GM12878 (cell line): Measurements from ENCODE around the gene SLAMF1. TPM values are rescaled to one million over a fixed set of nuclear protein-coding genes. Genes with fewer than 3 reads are reported as not detected.

Experiments used
- ATAC-seq: fragments of 200-7000 bp; cut with Tn5 transposase; 3 replicates; pipeline ENCODE4 v1.9.1; 2020; ENCODE audit warnings: mild to moderate bottlenecking, moderate library complexity
- BruUV-seq: library from RNA; stranded (reverse); fragments of 400-500 nt; replicated peaks from 2 replicates; lab custom pipeline; 2021; lab: Mats Ljungman, UMichigan
- CTCF ChIA-PET: fragments of 300-600 bp; sonication (Branson Sonifier 250); formaldehyde crosslinking; extraction: SDS; loops from one replicate; lab custom pipeline; 2021; ENCODE audit warnings: inconsistent platforms; lab: Yijun Ruan, JAX
- POLR2A ChIA-PET: fragments of 350-600 bp; formaldehyde crosslinking; extraction: SDS; loops from one replicate; lab custom pipeline; 2021; ENCODE audit warnings: inconsistent platforms; lab: Charles Lee
- RAD21 ChIA-PET: fragments of 300-600 bp; sonication (Branson Sonifier 250); formaldehyde crosslinking; loops from one replicate; lab custom pipeline; 2023; ENCODE audit warnings: antibody characterized with exemption; ENCODE audit not compliant: unreplicated experiment; lab: Charles Lee
- SMC1A ChIA-PET: fragments of 300-600 bp; sonication (Branson Sonifier 250); formaldehyde crosslinking; loops from one replicate; lab custom pipeline; 2023; ENCODE audit not compliant: unreplicated experiment, uncharacterized antibody; lab: Charles Lee
- DNase-seq: peaks from one replicate; pipeline ENCODE4 v3.0.0-alpha.2; 2011; ENCODE audit warnings: low read depth, low spot score
- FAIRE-seq: peaks from 3 replicates; lab custom pipeline; 2011; peaks lifted over from hg19 to GRCh38; lab: Jason Lieb, UNC
- H2AFZ ChIP-seq: 2 replicates; pipeline ENCODE4 v1.6.0; 2011; ENCODE audit warnings: low read depth, low read length, control low read depth; ENCODE audit not compliant: control insufficient read depth
- H3K27ac ChIP-seq: 2 replicates; pipeline ENCODE4 v1.5.1; 2011; ENCODE audit warnings: control low read depth; ENCODE audit not compliant: control insufficient read depth, insufficient read depth
- H3K27me3 ChIP-seq, 2 experiments: replicated peaks in 1 of 2; 2 replicates each; pipeline versions ENCODE4 v1.6.0 to v1.6.1; 2011; ENCODE audit warnings: low read length in 1 of 2; ENCODE audit not compliant: control insufficient read depth in 2 of 2, insufficient read depth in 2 of 2
- H3K36me3 ChIP-seq, 2 experiments: 2 replicates each; pipeline ENCODE4 v1.5.1; 2011; ENCODE audit warnings: low read length in 1 of 2; ENCODE audit not compliant: control insufficient read depth in 2 of 2, insufficient read depth in 2 of 2
- H3K4me1 ChIP-seq: 2 replicates; pipeline ENCODE4 v1.6.1; 2011; ENCODE audit warnings: mild to moderate bottlenecking, low read length, moderate library complexity, mixed read lengths; ENCODE audit not compliant: control insufficient read depth, insufficient read depth
- H3K4me2 ChIP-seq: 2 replicates; pipeline ENCODE4 v1.6.0; 2011; ENCODE audit warnings: control low read depth; ENCODE audit not compliant: control insufficient read depth, insufficient read depth
- H3K4me3 ChIP-seq: fragments of 200-600 bp; sonication (generic); 2 replicates; pipeline ENCODE4 v1.5.1; 2016
- H3K79me2 ChIP-seq: 2 replicates; pipeline ENCODE4 v1.6.0; 2011; ENCODE audit warnings: low read length; ENCODE audit not compliant: control insufficient read depth, insufficient read depth
- H3K9ac ChIP-seq: 2 replicates; pipeline ENCODE4 v1.8.0; 2011; ENCODE audit warnings: low read length, control low read depth, mixed read lengths; ENCODE audit not compliant: control insufficient read depth, insufficient read depth
- H3K9me3 ChIP-seq: replicated peaks from 3 replicates; pipeline ENCODE4 v1.5.1; 2011; ENCODE audit warnings: mild to moderate bottlenecking, low read length; ENCODE audit not compliant: control insufficient read depth, insufficient read depth
- H4K20me1 ChIP-seq: 2 replicates; pipeline ENCODE4 v1.6.0; 2011; ENCODE audit not compliant: control insufficient read depth, insufficient read depth
- BMI1 ChIP-seq: fragments of 450-650 bp; IDR thresholded peaks from 2 replicates; pipeline ENCODE4 v1.6.1; 2016; ENCODE audit warnings: mild to moderate bottlenecking, moderate library complexity, borderline replicate concordance
- MYC ChIP-seq: IDR thresholded peaks from 2 replicates; pipeline ENCODE4 v1.6.1; 2011; ENCODE audit warnings: mild to moderate bottlenecking, low read length, moderate library complexity, inconsistent platforms; ENCODE audit not compliant: insufficient read depth, insufficient replicate concordance, insufficient read length, severe bottlenecking
- POLR2AphosphoS2 ChIP-seq: IDR thresholded peaks from 2 replicates; pipeline ENCODE4 v1.6.1; 2011; ENCODE audit warnings: low read depth, mild to moderate bottlenecking, low read length, improper control_type of control experiment, moderate library complexity
- RB1 ChIP-seq: fragments of 450-650 bp; formaldehyde crosslinking; IDR thresholded peaks from 2 replicates; pipeline ENCODE4 v1.6.1; 2017; ENCODE audit warnings: mild to moderate bottlenecking, borderline replicate concordance
- SMAD1 ChIP-seq: fragments of 450-650 bp; IDR thresholded peaks from 2 replicates; pipeline ENCODE4 v1.6.1; 2018; ENCODE audit warnings: mild to moderate bottlenecking, low read depth; ENCODE audit not compliant: partially characterized antibody
- SMC3 ChIP-seq: IDR thresholded peaks from 2 replicates; pipeline ENCODE4 v1.6.1; 2011; ENCODE audit warnings: low read length, improper control_type of control experiment, borderline replicate concordance
- WGBS: methylation state at CpG from one replicate; pipeline ENCODE4 v1.1.6; 2016; ENCODE audit warnings: low lambda C conversion rate; ENCODE audit not compliant: insufficient replicate concordance, insufficient coverage; ENCODE audit errors: missing lambda C conversion rate; 5-methylcytosine and 5-hydroxymethylcytosine counted together
- in situ Hi-C: fragments of 300-500 bp; cut with MboI; formaldehyde crosslinking; loops from 9 replicates; pipeline ENCODE4 v1.14.3; 2018; ENCODE audit warnings: mixed read lengths
- intact Hi-C: fragments of 100-400 bp; cut with micrococcal nuclease; formaldehyde crosslinking; loops from one replicate; pipeline ENCODE4 v1.14.2; 2022; ENCODE audit not compliant: unreplicated experiment
- polyA plus RNA-seq, 11 experiments: library from polyadenylated mRNA; depleted of rRNA in 4 of 11; unstranded in 6 of 11; stranded (reverse) in 5 of 11; fragments of >200 nt; fragmentation: Nextera tagmentation in 4 of 11; fragmentation: Illumina TruSeq in 1 of 11; extraction: Ambion mirVana in 4 of 11; extraction: Trizol in 1 of 11; gene quantifications; 1 replicate in 1 of 11; 2 replicates in 10 of 11; pipeline versions ENCODE4 v1.2.1 to v1.2.3, GENCODE V29; 2011 to 2016; ENCODE audit warnings: inconsistent platforms in 2 of 11, missing spikeins in 2 of 11, low read depth in 1 of 11
- total RNA-seq, 4 experiments: library from RNA; depleted of rRNA in 3 of 4; stranded (reverse); fragments of >200 nt in 3 of 4; fragmentation: Illumina TruSeq in 1 of 4; extraction: Trizol in 1 of 4; gene quantifications; 2 replicates each; pipeline versions ENCODE4 v1.2.1 to v1.2.3, GENCODE V29; 2013 to 2021
- TF ChIP-seq, protein P1 (sequence below): fragments of 450-650 bp; IDR thresholded peaks from 2 replicates; pipeline ENCODE4 v1.6.1; 2017; ENCODE audit warnings: mild to moderate bottlenecking, moderate library complexity
- TF ChIP-seq, protein P2 (sequence below): IDR thresholded peaks from 2 replicates; pipeline ENCODE4 v1.6.1; 2012; ENCODE audit warnings: improper control_type of control experiment, low read depth, low read length; ENCODE audit not compliant: insufficient replicate concordance

The SLAMF1 gene
- total and polyA plus RNA-seq, 10 of the 15 experiments (the other 5 are each of a cell fraction or from before 2014, with no cell fraction given) = 87.3 to 260 (median 131) TPM

DNA sequence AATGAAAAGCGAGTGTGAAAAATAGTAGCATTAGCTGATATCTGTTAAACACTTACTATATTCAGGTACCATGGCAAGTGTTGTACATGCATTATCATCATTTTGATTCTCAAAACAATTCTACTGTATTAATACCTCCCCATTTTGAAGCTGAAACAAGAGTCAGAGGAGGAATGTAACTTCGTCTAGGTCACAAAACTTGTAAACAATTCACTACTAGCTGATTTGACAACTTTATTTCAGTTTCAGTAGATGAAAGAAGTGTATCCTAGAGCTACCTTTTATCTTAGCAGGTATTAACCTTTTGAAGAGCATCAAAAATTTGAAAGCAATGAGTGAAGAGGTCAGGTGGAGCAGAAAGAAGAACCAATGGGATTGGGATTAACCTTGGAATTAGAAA, 69.2 kb downstream of the SLAMF1 start:
- ChIA-PET CTCF (interaction anchor here (0.8 to 7.1 kb wide), 12 partner anchors 8 to 149 kb away, joined by 3 to 121 read pairs (median 8); partner anchors contain the start of gene SLAMF6), POLR2A (interaction anchor here (0.7 to 7.4 kb wide), 20 partner anchors 8 to 147 kb away, joined by 3 to 76 read pairs (median 4); partner anchors contain the start of genes SLAMF1 and SLAMF6), RAD21 (interaction anchor here (0.8 to 11.0 kb wide), 17 partner anchors 9 to 384 kb away, joined by 3 to 292 read pairs (median 5); partner anchors contain the start of gene SLAMF6), SMC1A (interaction anchor here (0.6 to 30.0 kb wide), 23 partner anchors 8 to 149 kb away, joined by 3 to 735 read pairs (median 6); partner anchors contain the start of gene SLAMF6)
- no peaks in the 10 kb centered on the region for H4K20me1 ChIP-seq
- H3K27ac ChIP-seq = peak overlapping the region; percentile 97
- no TSS peak for BruUV-seq
- in situ Hi-C loops (no loop called here), intact Hi-C loops (loop anchor here (2.0 kb wide), 2 partner anchors 29 kb away; no protein-coding TSS in a partner anchor)
- H3K79me2 ChIP-seq = peaks cover 43% of the 10 kb centered on the region
- H3K9me3 ChIP-seq = no peaks in the 10 kb centered on the region
- TF ChIP-seq MYC = no peak
- no peak for TF ChIP-seq POLR2AphosphoS2
- TF ChIP-seq RB1 = no peak
- TF ChIP-seq, protein P1, sequence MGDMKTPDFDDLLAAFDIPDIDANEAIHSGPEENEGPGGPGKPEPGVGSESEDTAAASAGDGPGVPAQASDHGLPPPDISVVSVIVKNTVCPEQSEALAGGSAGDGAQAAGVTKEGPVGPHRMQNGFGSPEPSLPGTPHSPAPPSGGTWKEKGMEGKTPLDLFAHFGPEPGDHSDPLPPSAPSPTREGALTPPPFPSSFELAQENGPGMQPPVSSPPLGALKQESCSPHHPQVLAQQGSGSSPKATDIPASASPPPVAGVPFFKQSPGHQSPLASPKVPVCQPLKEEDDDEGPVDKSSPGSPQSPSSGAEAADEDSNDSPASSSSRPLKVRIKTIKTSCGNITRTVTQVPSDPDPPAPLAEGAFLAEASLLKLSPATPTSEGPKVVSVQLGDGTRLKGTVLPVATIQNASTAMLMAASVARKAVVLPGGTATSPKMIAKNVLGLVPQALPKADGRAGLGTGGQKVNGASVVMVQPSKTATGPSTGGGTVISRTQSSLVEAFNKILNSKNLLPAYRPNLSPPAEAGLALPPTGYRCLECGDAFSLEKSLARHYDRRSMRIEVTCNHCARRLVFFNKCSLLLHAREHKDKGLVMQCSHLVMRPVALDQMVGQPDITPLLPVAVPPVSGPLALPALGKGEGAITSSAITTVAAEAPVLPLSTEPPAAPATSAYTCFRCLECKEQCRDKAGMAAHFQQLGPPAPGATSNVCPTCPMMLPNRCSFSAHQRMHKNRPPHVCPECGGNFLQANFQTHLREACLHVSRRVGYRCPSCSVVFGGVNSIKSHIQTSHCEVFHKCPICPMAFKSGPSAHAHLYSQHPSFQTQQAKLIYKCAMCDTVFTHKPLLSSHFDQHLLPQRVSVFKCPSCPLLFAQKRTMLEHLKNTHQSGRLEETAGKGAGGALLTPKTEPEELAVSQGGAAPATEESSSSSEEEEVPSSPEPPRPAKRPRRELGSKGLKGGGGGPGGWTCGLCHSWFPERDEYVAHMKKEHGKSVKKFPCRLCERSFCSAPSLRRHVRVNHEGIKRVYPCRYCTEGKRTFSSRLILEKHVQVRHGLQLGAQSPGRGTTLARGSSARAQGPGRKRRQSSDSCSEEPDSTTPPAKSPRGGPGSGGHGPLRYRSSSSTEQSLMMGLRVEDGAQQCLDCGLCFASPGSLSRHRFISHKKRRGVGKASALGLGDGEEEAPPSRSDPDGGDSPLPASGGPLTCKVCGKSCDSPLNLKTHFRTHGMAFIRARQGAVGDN = no peak
- no peak for TF ChIP-seq SMC3
- TF ChIP-seq, protein P2, sequence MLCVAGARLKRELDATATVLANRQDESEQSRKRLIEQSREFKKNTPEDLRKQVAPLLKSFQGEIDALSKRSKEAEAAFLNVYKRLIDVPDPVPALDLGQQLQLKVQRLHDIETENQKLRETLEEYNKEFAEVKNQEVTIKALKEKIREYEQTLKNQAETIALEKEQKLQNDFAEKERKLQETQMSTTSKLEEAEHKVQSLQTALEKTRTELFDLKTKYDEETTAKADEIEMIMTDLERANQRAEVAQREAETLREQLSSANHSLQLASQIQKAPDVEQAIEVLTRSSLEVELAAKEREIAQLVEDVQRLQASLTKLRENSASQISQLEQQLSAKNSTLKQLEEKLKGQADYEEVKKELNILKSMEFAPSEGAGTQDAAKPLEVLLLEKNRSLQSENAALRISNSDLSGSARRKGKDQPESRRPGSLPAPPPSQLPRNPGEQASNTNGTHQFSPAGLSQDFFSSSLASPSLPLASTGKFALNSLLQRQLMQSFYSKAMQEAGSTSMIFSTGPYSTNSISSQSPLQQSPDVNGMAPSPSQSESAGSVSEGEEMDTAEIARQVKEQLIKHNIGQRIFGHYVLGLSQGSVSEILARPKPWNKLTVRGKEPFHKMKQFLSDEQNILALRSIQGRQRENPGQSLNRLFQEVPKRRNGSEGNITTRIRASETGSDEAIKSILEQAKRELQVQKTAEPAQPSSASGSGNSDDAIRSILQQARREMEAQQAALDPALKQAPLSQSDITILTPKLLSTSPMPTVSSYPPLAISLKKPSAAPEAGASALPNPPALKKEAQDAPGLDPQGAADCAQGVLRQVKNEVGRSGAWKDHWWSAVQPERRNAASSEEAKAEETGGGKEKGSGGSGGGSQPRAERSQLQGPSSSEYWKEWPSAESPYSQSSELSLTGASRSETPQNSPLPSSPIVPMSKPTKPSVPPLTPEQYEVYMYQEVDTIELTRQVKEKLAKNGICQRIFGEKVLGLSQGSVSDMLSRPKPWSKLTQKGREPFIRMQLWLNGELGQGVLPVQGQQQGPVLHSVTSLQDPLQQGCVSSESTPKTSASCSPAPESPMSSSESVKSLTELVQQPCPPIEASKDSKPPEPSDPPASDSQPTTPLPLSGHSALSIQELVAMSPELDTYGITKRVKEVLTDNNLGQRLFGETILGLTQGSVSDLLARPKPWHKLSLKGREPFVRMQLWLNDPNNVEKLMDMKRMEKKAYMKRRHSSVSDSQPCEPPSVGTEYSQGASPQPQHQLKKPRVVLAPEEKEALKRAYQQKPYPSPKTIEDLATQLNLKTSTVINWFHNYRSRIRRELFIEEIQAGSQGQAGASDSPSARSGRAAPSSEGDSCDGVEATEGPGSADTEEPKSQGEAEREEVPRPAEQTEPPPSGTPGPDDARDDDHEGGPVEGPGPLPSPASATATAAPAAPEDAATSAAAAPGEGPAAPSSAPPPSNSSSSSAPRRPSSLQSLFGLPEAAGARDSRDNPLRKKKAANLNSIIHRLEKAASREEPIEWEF = no peak
- no peak for TF ChIP-seq SMAD1
- TF ChIP-seq BMI1 = no peak
- H3K36me3 ChIP-seq = no peaks in the 10 kb centered on the region
- 18% methylated on average over 2 of the region's 2 CpGs for WGBS
- DNase-seq = no peak
- peak overlapping the region; percentile 63 for H3K4me3 ChIP-seq
- peak; percentile 13 for ATAC-seq
- H3K9ac ChIP-seq = peak overlapping the region; percentile 28
- H2AFZ ChIP-seq = peak overlapping the region; percentile 45
- peaks cover 30% of the 10 kb centered on the region for H3K4me1 ChIP-seq
- no peaks in the 10 kb centered on the region for H3K27me3 ChIP-seq
- FAIRE-seq = peak; percentile 31
- peak overlapping the region; percentile 73 for H3K4me2 ChIP-seq
